ENCODE data around the gene SETD2. TPM values are rescaled to one million over a fixed set of nuclear protein-coding genes. Genes with fewer than 3 reads are reported as not detected.
"Not testable (repeated sequence)": the region's sequence is repeated elsewhere in the genome, so short reads cannot be mapped to it uniquely, and the experiment has no call there.

Gene SETD2
- total RNA-seq, 1 experiment from 2014 or later: 47.7 TPM

DNA sequence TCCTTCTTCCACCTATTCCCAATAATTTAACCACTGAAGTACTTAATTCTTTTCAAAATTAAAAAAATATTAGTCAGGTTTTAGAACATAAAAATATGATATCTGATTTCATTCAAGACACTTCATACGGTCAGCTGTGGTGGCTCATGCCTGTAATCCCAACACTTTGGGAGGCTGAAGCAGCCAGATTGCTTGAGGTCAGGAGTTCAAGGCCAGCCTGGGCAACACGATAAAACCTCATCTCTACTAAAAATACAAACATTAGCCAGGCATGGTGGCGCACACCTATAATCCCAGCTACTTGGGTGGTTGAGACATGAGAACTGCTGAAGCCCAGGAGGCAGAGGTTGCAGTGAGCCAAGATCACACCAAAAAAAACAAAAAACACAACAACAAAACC lies 127.8 kb downstream of the SETD2 start:
- no peak overlapping the region for H3K27ac ChIP-seq
- POLR2A ChIA-PET (ENCODE audit: unreplicated experiment): no interaction called here
- TF ChIP-seq EZH2 (IDR thresholded peaks at IDR 0.05; ENCODE audit: low read depth): no peak
- TF ChIP-seq, protein P1, sequence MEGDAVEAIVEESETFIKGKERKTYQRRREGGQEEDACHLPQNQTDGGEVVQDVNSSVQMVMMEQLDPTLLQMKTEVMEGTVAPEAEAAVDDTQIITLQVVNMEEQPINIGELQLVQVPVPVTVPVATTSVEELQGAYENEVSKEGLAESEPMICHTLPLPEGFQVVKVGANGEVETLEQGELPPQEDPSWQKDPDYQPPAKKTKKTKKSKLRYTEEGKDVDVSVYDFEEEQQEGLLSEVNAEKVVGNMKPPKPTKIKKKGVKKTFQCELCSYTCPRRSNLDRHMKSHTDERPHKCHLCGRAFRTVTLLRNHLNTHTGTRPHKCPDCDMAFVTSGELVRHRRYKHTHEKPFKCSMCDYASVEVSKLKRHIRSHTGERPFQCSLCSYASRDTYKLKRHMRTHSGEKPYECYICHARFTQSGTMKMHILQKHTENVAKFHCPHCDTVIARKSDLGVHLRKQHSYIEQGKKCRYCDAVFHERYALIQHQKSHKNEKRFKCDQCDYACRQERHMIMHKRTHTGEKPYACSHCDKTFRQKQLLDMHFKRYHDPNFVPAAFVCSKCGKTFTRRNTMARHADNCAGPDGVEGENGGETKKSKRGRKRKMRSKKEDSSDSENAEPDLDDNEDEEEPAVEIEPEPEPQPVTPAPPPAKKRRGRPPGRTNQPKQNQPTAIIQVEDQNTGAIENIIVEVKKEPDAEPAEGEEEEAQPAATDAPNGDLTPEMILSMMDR (conservative IDR thresholded peaks at IDR 0.05): no peak
- H3K27me3 ChIP-seq (ENCODE audit: insufficient read depth, low read depth): no peaks in the 10 kb centered on the region
- no peaks in the 10 kb centered on the region for H4K20me1 ChIP-seq (ENCODE audit: insufficient read depth)
- intact Hi-C loops (cut with micrococcal nuclease; ENCODE audit: unreplicated experiment): no loop called here
- no peaks in the 10 kb centered on the region for H3K9me2 ChIP-seq (ENCODE audit: insufficient read depth)
- H3K9me3 ChIP-seq (ENCODE audit: insufficient read depth, low read depth): no peaks in the 10 kb centered on the region
- H3F3A ChIP-seq (ENCODE audit: insufficient read depth, low read depth): no peaks in the 10 kb centered on the region
- no peak overlapping the region for H3K4me2 ChIP-seq
- H3K36me3 ChIP-seq (ENCODE audit: low read depth): peaks cover 7% of the 10 kb centered on the region; the same call in 1 of the 2 replicates
- H3K79me2 ChIP-seq (ENCODE audit: low read depth): no peaks in the 10 kb centered on the region
- CTCF ChIA-PET: no interaction called here
- H3K4me3 ChIP-seq: no peak overlapping the region
- no peak overlapping the region for H2AFZ ChIP-seq
- no TSS peak for BruUV-seq (replicated peaks)
- no peak for DNase-seq
- H3K4me1 ChIP-seq (replicated peaks; ENCODE audit: insufficient read depth): no peaks in the 10 kb centered on the region

- Histone ChIP-seq H3K27ac (no peak overlapping the region), H3K4me2 (no peak overlapping the region), H4K20me1 (ENCODE audit: insufficient read depth) (no peaks in the 10 kb centered on the region), H3K79me2 (ENCODE audit: low read depth) (no peaks in the 10 kb centered on the region), H3K9me3 (ENCODE audit: insufficient read depth, low read depth) (no peaks in the 10 kb centered on the region), H3K36me3 (ENCODE audit: low read depth) (peaks cover 2% of the 10 kb centered on the region; the same call in 1 of the 2 replicates), H2AFZ (no peak overlapping the region), H3K9me2 (ENCODE audit: insufficient read depth) (no peaks in the 10 kb centered on the region), H3K4me3 (no peak overlapping the region), H3K4me1 (replicated peaks; ENCODE audit: insufficient read depth) (no peaks in the 10 kb centered on the region), H3K27me3 (ENCODE audit: insufficient read depth, low read depth) (no peaks in the 10 kb centered on the region), H3F3A (ENCODE audit: insufficient read depth, low read depth) (no peaks in the 10 kb centered on the region)
- no peak for DNase-seq
- no TSS peak for BruUV-seq (replicated peaks)
- TF ChIP-seq, protein P1 (conservative IDR thresholded peaks at IDR 0.05): no peak
- TF ChIP-seq EZH2 (IDR thresholded peaks at IDR 0.05; ENCODE audit: low read depth): no peak
- CTCF ChIA-PET: no interaction called here
- POLR2A ChIA-PET (ENCODE audit: unreplicated experiment): no interaction called here
- intact Hi-C loops (cut with micrococcal nuclease; ENCODE audit: unreplicated experiment): no loop called here
These were observed 128.3 kb downstream of the SETD2 start for GRCh38 chr3:47035645-47036044.

DNA sequence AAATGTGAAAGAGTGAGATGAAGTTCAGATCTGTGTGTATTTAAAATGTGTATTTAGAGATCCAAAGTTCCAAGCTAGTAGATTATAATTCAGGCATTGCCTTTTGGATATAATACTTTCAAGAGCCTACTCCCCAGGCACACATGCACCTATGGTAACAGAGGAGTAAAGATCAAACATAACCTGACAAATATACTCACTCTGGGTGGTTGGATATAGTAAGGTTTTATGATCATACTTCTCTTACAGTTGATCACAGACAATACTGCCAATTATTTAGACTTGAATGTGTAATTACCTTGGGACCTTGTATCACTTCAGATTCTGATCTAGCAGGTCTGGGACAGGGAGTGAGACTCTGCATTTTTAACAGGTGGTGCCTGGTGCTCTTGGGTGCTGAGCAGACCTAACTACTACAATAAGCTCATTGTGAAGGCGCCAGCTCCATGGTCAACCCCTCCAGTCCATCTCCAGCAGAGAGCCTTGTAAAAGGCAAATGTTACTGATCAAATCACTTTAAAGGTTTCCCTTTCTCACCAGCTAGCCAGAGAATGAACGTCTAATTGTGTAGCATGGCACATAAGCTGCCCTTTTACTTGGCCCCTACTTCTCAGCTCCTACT lies 128.9 kb downstream of the SETD2 start:
- Histone ChIP-seq H3F3A (ENCODE audit: insufficient read depth, low read depth) (no peaks in the 10 kb centered on the region), H3K27ac (no peak overlapping the region), H3K4me1 (replicated peaks; ENCODE audit: insufficient read depth) (no peaks in the 10 kb centered on the region), H2AFZ (no peak overlapping the region), H3K27me3 (ENCODE audit: insufficient read depth, low read depth) (no peaks in the 10 kb centered on the region), H3K9me2 (ENCODE audit: insufficient read depth) (no peaks in the 10 kb centered on the region), H3K9me3 (ENCODE audit: insufficient read depth, low read depth) (no peaks in the 10 kb centered on the region), H4K20me1 (ENCODE audit: insufficient read depth) (no peaks in the 10 kb centered on the region), H3K4me2 (no peak overlapping the region), H3K4me3 (no peak overlapping the region), H3K36me3 (ENCODE audit: low read depth) (no peaks in the 10 kb centered on the region), H3K79me2 (ENCODE audit: low read depth) (no peaks in the 10 kb centered on the region)
- CTCF ChIA-PET: no interaction called here
- POLR2A ChIA-PET (ENCODE audit: unreplicated experiment): no interaction called here
- BruUV-seq (replicated peaks): no TSS peak
- intact Hi-C loops (cut with micrococcal nuclease; ENCODE audit: unreplicated experiment): no loop called here
- TF ChIP-seq EZH2 (IDR thresholded peaks at IDR 0.05; ENCODE audit: low read depth): no peak
- TF ChIP-seq, protein P1 (conservative IDR thresholded peaks at IDR 0.05): no peak
- DNase-seq: no peak

- H3K27ac ChIP-seq; H2AFZ ChIP-seq; H3K4me3 ChIP-seq; H3F3A ChIP-seq (ENCODE audit: insufficient read depth, low read depth); H3K9me2 ChIP-seq (ENCODE audit: insufficient read depth); H3K27me3 ChIP-seq (ENCODE audit: insufficient read depth, low read depth); BruUV-seq (replicated peaks); DNase-seq; intact Hi-C loops (cut with micrococcal nuclease; ENCODE audit: unreplicated experiment); H3K4me2 ChIP-seq; H3K4me1 ChIP-seq (replicated peaks; ENCODE audit: insufficient read depth); H3K9me3 ChIP-seq (ENCODE audit: insufficient read depth, low read depth); H3K79me2 ChIP-seq (ENCODE audit: low read depth); H4K20me1 ChIP-seq (ENCODE audit: insufficient read depth); H3K36me3 ChIP-seq (ENCODE audit: low read depth): not testable (repeated sequence)
- ChIA-PET CTCF (interaction anchor here (1.0 kb wide), 1 partner anchor 293 kb away, joined by 3 read pairs; no protein-coding TSS in a partner anchor), POLR2A (ENCODE audit: unreplicated experiment) (interaction anchor here (0.7 kb wide), 1 partner anchor 135 kb away, joined by 3 read pairs; no protein-coding TSS in a partner anchor)
These were observed 132.9 kb downstream of the SETD2 start for GRCh38 chr3:47031041-47031440.

Measured in PC-9 (cell line).